ENCODE measurements around the gene LNPEP.

DNA sequence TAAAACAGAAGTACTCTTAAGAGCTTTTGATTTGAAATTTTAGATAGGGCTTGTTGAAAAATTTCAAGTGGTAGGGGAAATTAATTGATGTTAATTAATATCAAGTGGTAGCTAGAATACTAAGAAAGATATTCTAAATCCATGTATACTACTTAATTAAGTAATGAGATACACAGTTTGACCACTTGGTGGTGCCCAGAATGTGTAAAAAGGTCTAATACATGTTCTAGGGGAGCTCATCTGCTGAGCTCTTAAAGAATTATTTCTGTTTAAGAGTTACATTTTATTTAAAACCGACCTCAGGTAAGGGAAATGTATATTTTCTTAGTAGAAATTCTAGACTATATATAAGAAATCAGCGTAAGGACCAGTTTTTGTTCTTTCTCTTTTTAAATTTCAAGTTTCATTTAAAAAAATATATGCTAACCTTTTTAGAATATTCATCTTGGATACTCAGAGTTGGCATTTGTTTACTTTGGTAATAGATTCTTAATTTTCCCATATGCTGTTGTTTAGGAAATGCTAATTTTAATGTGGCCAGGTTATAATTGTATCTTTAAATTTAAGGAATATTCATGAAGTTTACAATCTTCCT lies 61.5 kb downstream of the LNPEP start:
- TF ChIP-seq CTCF (IDR thresholded peaks at IDR 0.05) (peak in 4 of 6 experiments; percentile 46 to 63 (median 60)), POLR2A (IDR thresholded peaks at IDR 0.05) (no peak)

Data from Peyer's patch (tissue), 4 donors.